DND-41 (cell line): Measurements from ENCODE around the gene CUBN.

Experiments used
- ATAC-seq: fragments of 200-7000 bp; cut with Tn5 transposase; 3 replicates; pipeline ENCODE4 v1.9.1; 2021; ENCODE audit warnings: low read depth; ENCODE audit not compliant: insufficient read depth
- DNase-seq: peaks from one replicate; pipeline ENCODE4 v3.0.0-alpha.2; 2020
- H2AFZ ChIP-seq: 2 replicates; pipeline ENCODE4 v1.6.0; 2012; ENCODE audit warnings: low read depth, low read length
- H3K27ac ChIP-seq: 2 replicates; pipeline ENCODE4 v1.5.1; 2012; ENCODE audit warnings: low read length, inconsistent platforms
- H3K27me3 ChIP-seq: fragments of 200-600 bp; sonication (generic); 2 replicates; pipeline ENCODE4 v1.6.0; 2012; ENCODE audit warnings: low read length, mild to moderate bottlenecking, inconsistent platforms; ENCODE audit not compliant: insufficient read depth, poor library complexity
- H3K36me3 ChIP-seq: 2 replicates; pipeline ENCODE4 v1.5.1; 2012; ENCODE audit warnings: low read length, inconsistent platforms; ENCODE audit not compliant: insufficient read depth
- H3K4me1 ChIP-seq: 2 replicates; pipeline ENCODE4 v1.5.1; 2012; ENCODE audit warnings: mild to moderate bottlenecking, low read length; ENCODE audit not compliant: insufficient read depth
- H3K4me2 ChIP-seq: 2 replicates; pipeline ENCODE4 v1.6.0; 2012; ENCODE audit warnings: mild to moderate bottlenecking, moderate library complexity, low read length, inconsistent platforms; ENCODE audit not compliant: insufficient read depth
- H3K4me3 ChIP-seq, 2 experiments: fragments of 200-600 bp in 1 of 2; shearing (Covaris generic) in 1 of 2; 2 replicates each; pipeline ENCODE4 v1.5.1; 2012 to 2016; ENCODE audit warnings: inconsistent platforms in 2 of 2, low read length in 2 of 2, mild to moderate bottlenecking in 2 of 2, low read depth in 1 of 2, moderate library complexity in 1 of 2
- H3K79me2 ChIP-seq: 2 replicates; pipeline ENCODE4 v1.6.0; 2012; ENCODE audit warnings: low read length, inconsistent platforms; ENCODE audit not compliant: insufficient read depth
- H3K9ac ChIP-seq: 2 replicates; pipeline ENCODE4 v1.6.0; 2012; ENCODE audit warnings: low read depth, mild to moderate bottlenecking, inconsistent platforms, low read length, moderate library complexity
- H3K9me3 ChIP-seq: 2 replicates; pipeline ENCODE4 v1.5.1; 2012; ENCODE audit warnings: low read length, moderate library complexity, mild to moderate bottlenecking, inconsistent platforms; ENCODE audit not compliant: insufficient read depth, severe bottlenecking
- H4K20me1 ChIP-seq: 2 replicates; pipeline ENCODE4 v1.6.0; 2012; ENCODE audit warnings: low read length; ENCODE audit not compliant: insufficient read depth
- EZH2 ChIP-seq: IDR thresholded peaks from 3 replicates; pipeline ENCODE4 v1.6.1; 2012; ENCODE audit warnings: borderline replicate concordance, low read depth, mild to moderate bottlenecking, moderate library complexity, low read length, inconsistent platforms; ENCODE audit not compliant: severe bottlenecking
- TF ChIP-seq, protein P1 (sequence below): IDR thresholded peaks from 2 replicates; pipeline ENCODE4 v1.5.1; 2012; ENCODE audit warnings: borderline replicate concordance, low read length, moderate library complexity, mild to moderate bottlenecking; ENCODE audit not compliant: poor library complexity, severe bottlenecking; ENCODE audit errors: extremely low read depth

CUBN gene

DNA sequence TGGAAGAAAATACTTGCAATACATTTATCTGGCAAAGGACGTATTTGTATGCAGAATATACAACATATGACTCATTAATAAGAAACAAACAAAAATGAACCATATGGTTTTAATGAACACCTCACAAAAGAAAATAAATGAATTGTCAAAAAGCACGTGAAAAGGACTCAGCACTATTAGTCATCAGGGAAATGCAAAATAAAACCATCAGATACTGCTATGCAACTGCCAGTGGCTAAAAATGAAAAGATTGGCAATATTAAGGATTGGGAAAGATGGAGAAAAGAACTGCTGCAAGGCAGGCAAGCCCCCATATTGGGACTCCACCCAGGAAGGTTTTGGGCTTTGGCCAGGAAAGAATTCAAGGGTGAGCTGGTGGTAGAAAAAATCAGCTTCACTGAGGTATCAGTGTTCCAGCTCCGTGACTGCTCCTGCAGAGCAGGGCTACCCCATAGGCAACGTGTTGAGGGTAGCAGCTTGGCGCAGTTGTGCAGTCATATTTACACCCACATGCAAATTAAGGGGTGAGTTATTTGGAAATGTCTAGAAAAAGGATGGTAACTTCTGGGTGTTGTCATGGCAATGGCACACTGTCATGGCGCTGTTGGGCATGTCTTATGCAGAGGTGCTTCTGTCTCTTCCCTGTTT is 72.7 kb downstream of the CUBN start:
- H3K9ac ChIP-seq: no peak overlapping the region
- TF ChIP-seq, protein P1, sequence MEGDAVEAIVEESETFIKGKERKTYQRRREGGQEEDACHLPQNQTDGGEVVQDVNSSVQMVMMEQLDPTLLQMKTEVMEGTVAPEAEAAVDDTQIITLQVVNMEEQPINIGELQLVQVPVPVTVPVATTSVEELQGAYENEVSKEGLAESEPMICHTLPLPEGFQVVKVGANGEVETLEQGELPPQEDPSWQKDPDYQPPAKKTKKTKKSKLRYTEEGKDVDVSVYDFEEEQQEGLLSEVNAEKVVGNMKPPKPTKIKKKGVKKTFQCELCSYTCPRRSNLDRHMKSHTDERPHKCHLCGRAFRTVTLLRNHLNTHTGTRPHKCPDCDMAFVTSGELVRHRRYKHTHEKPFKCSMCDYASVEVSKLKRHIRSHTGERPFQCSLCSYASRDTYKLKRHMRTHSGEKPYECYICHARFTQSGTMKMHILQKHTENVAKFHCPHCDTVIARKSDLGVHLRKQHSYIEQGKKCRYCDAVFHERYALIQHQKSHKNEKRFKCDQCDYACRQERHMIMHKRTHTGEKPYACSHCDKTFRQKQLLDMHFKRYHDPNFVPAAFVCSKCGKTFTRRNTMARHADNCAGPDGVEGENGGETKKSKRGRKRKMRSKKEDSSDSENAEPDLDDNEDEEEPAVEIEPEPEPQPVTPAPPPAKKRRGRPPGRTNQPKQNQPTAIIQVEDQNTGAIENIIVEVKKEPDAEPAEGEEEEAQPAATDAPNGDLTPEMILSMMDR: no peak
- no peak for TF ChIP-seq EZH2
- DNase-seq (no peak), ATAC-seq (no peak)
- no peaks in the 10 kb centered on the region for H3K27me3 ChIP-seq
- H3K4me2 ChIP-seq: no peak overlapping the region
- H4K20me1 ChIP-seq: no peaks in the 10 kb centered on the region
- H3K27ac ChIP-seq: no peak overlapping the region
- no peaks in the 10 kb centered on the region for H3K36me3 ChIP-seq
- H3K9me3 ChIP-seq: no peaks in the 10 kb centered on the region
- no peak overlapping the region for H3K4me3 ChIP-seq
- H2AFZ ChIP-seq: no peak overlapping the region
- peaks cover 3% of the 10 kb centered on the region for H3K4me1 ChIP-seq
- H3K79me2 ChIP-seq: no peaks in the 10 kb centered on the region

DNA sequence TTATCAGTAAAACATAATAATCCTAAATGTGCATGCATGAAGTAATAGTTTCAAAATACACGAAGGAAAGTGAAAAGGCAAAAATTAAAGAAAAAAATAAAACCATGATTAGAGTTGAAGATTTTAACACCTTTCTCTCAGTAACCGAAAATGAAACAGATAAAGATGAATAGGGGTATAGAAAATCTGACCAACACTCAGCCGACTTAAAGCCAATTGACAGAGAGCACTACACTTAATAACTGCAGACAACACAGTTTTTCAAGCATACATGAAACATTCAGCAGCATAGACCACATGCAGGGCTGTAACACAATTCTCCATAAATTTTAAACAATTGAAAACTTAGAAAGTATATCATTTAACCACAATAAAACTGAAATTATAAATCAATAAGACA is 76.1 kb downstream of the CUBN start:
- Histone ChIP-seq H3K27me3 (no peaks in the 10 kb centered on the region), H3K4me2 (no peak overlapping the region), H3K27ac (no peak overlapping the region), H3K79me2 (no peaks in the 10 kb centered on the region), H3K4me1 (no peaks in the 10 kb centered on the region), H3K4me3 (no peak overlapping the region), H3K9ac (no peak overlapping the region), H3K9me3 (no peaks in the 10 kb centered on the region), H2AFZ (no peak overlapping the region), H3K36me3 (no peaks in the 10 kb centered on the region), H4K20me1 (no peaks in the 10 kb centered on the region)
- DNase-seq (no peak), ATAC-seq (no peak)
- TF ChIP-seq, protein P1: no peak
- TF ChIP-seq EZH2: no peak

DNA sequence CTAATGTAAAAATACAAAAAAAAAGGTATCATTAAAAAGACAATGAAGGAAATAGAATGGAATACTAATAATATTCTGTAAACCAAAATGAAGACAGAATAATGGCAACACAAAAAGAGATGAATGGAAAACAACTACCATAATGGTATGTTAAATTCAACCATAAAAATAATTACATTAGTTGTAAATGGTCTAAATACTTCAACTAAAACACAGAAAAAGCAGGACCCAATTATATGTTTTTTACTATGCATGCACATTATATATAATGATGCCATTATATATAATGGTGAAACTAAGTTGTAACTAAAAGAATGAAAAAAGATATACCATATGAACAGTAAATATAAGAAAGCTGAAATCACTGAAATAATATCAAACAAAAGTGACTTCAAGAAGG is 76.5 kb downstream of the CUBN start:
- no peak overlapping the region for H2AFZ ChIP-seq
- H3K27ac ChIP-seq: no peak overlapping the region
- H3K36me3 ChIP-seq: no peaks in the 10 kb centered on the region
- ATAC-seq: no peak
- H4K20me1 ChIP-seq: no peaks in the 10 kb centered on the region
- no peak overlapping the region for H3K4me3 ChIP-seq
- H3K79me2 ChIP-seq: no peaks in the 10 kb centered on the region
- no peaks in the 10 kb centered on the region for H3K9me3 ChIP-seq
- no peak overlapping the region for H3K9ac ChIP-seq
- TF ChIP-seq, protein P1: no peak
- no peak for TF ChIP-seq EZH2
- H3K27me3 ChIP-seq: no peaks in the 10 kb centered on the region
- DNase-seq: no peak
- H3K4me2 ChIP-seq: no peak overlapping the region
- H3K4me1 ChIP-seq: no peaks in the 10 kb centered on the region

DNA sequence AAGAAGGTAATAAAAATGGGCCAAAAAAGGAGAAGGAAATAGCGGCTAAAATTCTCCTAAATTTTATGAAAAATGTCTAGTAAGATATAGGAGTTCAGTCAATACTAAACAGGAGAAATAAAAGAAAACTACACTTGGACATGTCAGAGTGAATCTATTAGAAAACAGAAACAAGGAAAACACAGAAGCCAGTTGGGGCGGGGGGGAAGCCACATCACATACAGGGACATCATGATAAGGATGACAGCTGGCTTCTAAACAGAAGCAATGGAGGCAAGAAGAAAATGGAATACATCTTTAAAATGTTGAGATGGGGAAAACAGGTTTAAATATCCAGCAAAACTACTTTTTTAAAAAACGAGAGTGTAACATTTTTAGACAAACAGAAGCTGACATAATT is 77.8 kb downstream of the CUBN start:
- DNase-seq (no peak), ATAC-seq (no peak)
- H3K4me1 ChIP-seq: no peaks in the 10 kb centered on the region
- no peak overlapping the region for H3K9ac ChIP-seq
- H3K36me3 ChIP-seq: no peaks in the 10 kb centered on the region
- no peak for TF ChIP-seq EZH2
- TF ChIP-seq, protein P1: no peak
- H3K27me3 ChIP-seq: no peaks in the 10 kb centered on the region
- no peaks in the 10 kb centered on the region for H3K9me3 ChIP-seq
- no peaks in the 10 kb centered on the region for H4K20me1 ChIP-seq
- H3K4me3 ChIP-seq: no peak overlapping the region
- H3K79me2 ChIP-seq: no peaks in the 10 kb centered on the region
- H2AFZ ChIP-seq: no peak overlapping the region
- H3K27ac ChIP-seq: no peak overlapping the region
- H3K4me2 ChIP-seq: no peak overlapping the region
